H1 (cell line): ENCODE measurements around the gene SOAT2. TPM values are rescaled to one million over a fixed set of nuclear protein-coding genes. Genes with fewer than 3 reads are reported as not detected.

ENCODE experiments used
- CTCF ChIA-PET: fragments of 300-600 bp; sonication (Branson Sonifier 250); formaldehyde crosslinking; loops from one replicate; lab custom pipeline; 2021; ENCODE audit not compliant: partially characterized antibody; lab: Charles Lee
- POLR2A ChIA-PET: fragments of 300-600 bp; sonication (Branson Sonifier 250); formaldehyde crosslinking; loops from one replicate; lab custom pipeline; 2021; ENCODE audit warnings: inconsistent platforms; ENCODE audit not compliant: partially characterized antibody; lab: Charles Lee
- DNase-seq, 2 experiments: peaks; one replicate each; pipeline versions ENCODE4 v3.0.0 to v3.0.0-alpha.2; 2010 to 2022; ENCODE audit warnings: low spot score in 2 of 2, low read depth in 1 of 2, mixed read lengths in 1 of 2
- FAIRE-seq: peaks from 2 replicates; lab custom pipeline; 2011; peaks lifted over from hg19 to GRCh38; lab: Jason Lieb, UNC
- H2AFZ ChIP-seq: 2 replicates; pipeline ENCODE4 v1.8.1; 2012; ENCODE audit warnings: low read length, inconsistent platforms
- H2AK5ac ChIP-seq: 2 replicates; pipeline ENCODE4 v1.6.1; 2013; ENCODE audit warnings: low read depth, low read length
- H2BK120ac ChIP-seq: replicated peaks from 2 replicates; pipeline ENCODE3; 2013; ENCODE audit warnings: low read depth, low read length, inconsistent platforms
- H2BK12ac ChIP-seq: 2 replicates; pipeline ENCODE4 v1.6.1; 2013; ENCODE audit warnings: low read depth, low read length
- H2BK15ac ChIP-seq: 2 replicates; pipeline ENCODE4 v1.6.1; 2013; ENCODE audit warnings: low read length
- H2BK20ac ChIP-seq: 2 replicates; pipeline ENCODE4 v1.6.1; 2013; ENCODE audit warnings: low read length
- H2BK5ac ChIP-seq: 2 replicates; pipeline ENCODE4 v1.6.1; 2013; ENCODE audit warnings: low read depth, low read length
- H3K14ac ChIP-seq: 2 replicates; pipeline ENCODE4 v1.6.1; 2013; ENCODE audit warnings: inconsistent platforms; ENCODE audit not compliant: insufficient read length
- H3K18ac ChIP-seq: 2 replicates; pipeline ENCODE4 v1.6.1; 2013; ENCODE audit warnings: low read length; ENCODE audit errors: extremely low read depth
- H3K23ac ChIP-seq: 2 replicates; pipeline ENCODE4 v1.6.1; 2013; ENCODE audit warnings: inconsistent platforms; ENCODE audit not compliant: insufficient read length
- H3K23me2 ChIP-seq: 2 replicates; pipeline ENCODE4 v1.6.1; 2013; ENCODE audit warnings: low read depth, low read length
- H3K27ac ChIP-seq: 2 replicates; pipeline ENCODE4 v1.6.1; 2011; ENCODE audit warnings: low read depth, low read length, inconsistent platforms
- H3K27me3 ChIP-seq, 4 experiments: replicated peaks in 1 of 4; 1 replicate in 1 of 4; 2 replicates in 3 of 4; pipeline versions ENCODE4 v1.6.1 to v1.8.1; 2011 to 2013; ENCODE audit warnings: low read length in 3 of 4, mild to moderate bottlenecking in 3 of 4, inconsistent platforms in 2 of 4, mixed read lengths in 2 of 4, moderate library complexity in 1 of 4; ENCODE audit not compliant: control insufficient read depth in 3 of 4, insufficient read depth in 3 of 4; ENCODE audit errors: extremely low read depth in 1 of 4
- H3K36me3 ChIP-seq, 4 experiments: 2 replicates each; pipeline versions ENCODE4 v1.6.1 to v1.8.1; 2011 to 2013; ENCODE audit warnings: mild to moderate bottlenecking in 4 of 4, low read length in 3 of 4, moderate library complexity in 2 of 4, control low read depth in 1 of 4, inconsistent platforms in 1 of 4; ENCODE audit not compliant: insufficient read depth in 4 of 4, control insufficient read depth in 2 of 4
- H3K4ac ChIP-seq: replicated peaks from 2 replicates; pipeline ENCODE3; 2013; ENCODE audit warnings: low read length, low read depth, mixed read lengths, inconsistent platforms; ENCODE audit not compliant: insufficient read length
- H3K4me1 ChIP-seq, 4 experiments: replicated peaks in 1 of 4; 1 replicate in 1 of 4; 2 replicates in 3 of 4; pipeline versions ENCODE4 v1.6.1 to v1.8.1; 2011 to 2013; ENCODE audit warnings: low read length in 3 of 4, inconsistent platforms in 2 of 4, mixed read lengths in 1 of 4; ENCODE audit not compliant: insufficient read depth in 4 of 4, control insufficient read depth in 3 of 4
- H3K4me2 ChIP-seq, 2 experiments: 2 replicates each; pipeline versions ENCODE4 v1.6.1 to v1.8.1; 2011 to 2013; ENCODE audit warnings: low read depth in 2 of 2, low read length in 2 of 2, control low read depth in 1 of 2, inconsistent platforms in 1 of 2, mild to moderate bottlenecking in 1 of 2; ENCODE audit not compliant: insufficient read depth in 1 of 2
- H3K4me3 ChIP-seq, 4 experiments: fragments of 200-600, 300-600 bp in 1 of 4; sonication (generic), shearing (Covaris generic), sonication (Bioruptor Twin) in 1 of 4; 2 replicates each; pipeline versions ENCODE4 v1.5.1 to v1.8.1; 2011 to 2016; ENCODE audit warnings: low read length in 4 of 4, low read depth in 3 of 4, control low read depth in 2 of 4, inconsistent platforms in 2 of 4, mild to moderate bottlenecking in 2 of 4, mixed read lengths in 1 of 4, moderate library complexity in 1 of 4; ENCODE audit not compliant: insufficient read depth in 2 of 4; ENCODE audit errors: extremely low read depth in 1 of 4
- H3K56ac ChIP-seq: replicated peaks from 2 replicates; pipeline ENCODE3; 2013; ENCODE audit warnings: low read depth, mild to moderate bottlenecking, mixed read lengths, low read length, inconsistent platforms; ENCODE audit not compliant: insufficient read length
- H3K79me1 ChIP-seq: 2 replicates; pipeline ENCODE4 v1.6.1; 2013; ENCODE audit warnings: low read depth, low read length, control low read depth
- H3K79me2 ChIP-seq, 2 experiments: 2 replicates each; pipeline versions ENCODE4 v1.6.1 to v1.8.1; 2012 to 2013; ENCODE audit warnings: low read length in 2 of 2, mild to moderate bottlenecking in 2 of 2, inconsistent platforms in 1 of 2; ENCODE audit not compliant: insufficient read depth in 2 of 2, control insufficient read depth in 1 of 2
- H3K9ac ChIP-seq, 4 experiments: replicated peaks in 1 of 4; 1 replicate in 1 of 4; 2 replicates in 3 of 4; pipeline versions ENCODE4 v1.6.1 to v1.8.1; 2011 to 2013; ENCODE audit warnings: low read depth in 3 of 4, low read length in 3 of 4, control low read depth in 2 of 4, mild to moderate bottlenecking in 2 of 4, moderate library complexity in 2 of 4, inconsistent platforms in 1 of 4; ENCODE audit errors: extremely low read depth in 1 of 4
- H3K9me3 ChIP-seq, 2 experiments: 2 replicates each; pipeline versions ENCODE4 v1.6.1 to v1.8.1; 2012 to 2013; ENCODE audit warnings: mild to moderate bottlenecking in 2 of 2, moderate library complexity in 2 of 2, control low read depth in 1 of 2, inconsistent platforms in 1 of 2, low read depth in 1 of 2, low read length in 1 of 2, mixed read lengths in 1 of 2; ENCODE audit not compliant: insufficient read depth in 2 of 2
- H4K20me1 ChIP-seq, 2 experiments: replicated peaks in 1 of 2; 2 replicates each; pipeline versions ENCODE3 to v1.8.1; 2011 to 2013; ENCODE audit warnings: inconsistent platforms in 2 of 2, low read length in 2 of 2, mild to moderate bottlenecking in 1 of 2; ENCODE audit not compliant: insufficient read depth in 2 of 2, control insufficient read depth in 1 of 2
- H4K5ac ChIP-seq: 2 replicates; pipeline ENCODE4 v1.6.1; 2013; ENCODE audit warnings: low read length, low read depth, mixed read lengths, inconsistent platforms; ENCODE audit not compliant: insufficient read length
- H4K8ac ChIP-seq: 2 replicates; pipeline ENCODE4 v1.8.0; 2013; ENCODE audit warnings: mild to moderate bottlenecking, moderate library complexity, low read length, inconsistent platforms; ENCODE audit not compliant: insufficient read depth; ENCODE audit errors: extremely low read depth
- H4K91ac ChIP-seq: replicated peaks from 2 replicates; pipeline ENCODE3; 2013; ENCODE audit warnings: low read length, mixed read lengths, inconsistent platforms; ENCODE audit not compliant: insufficient read length
- ATF3 ChIP-seq: IDR thresholded peaks from 2 replicates; pipeline ENCODE4 v1.6.1; 2011; ENCODE audit warnings: low read depth, mild to moderate bottlenecking, low read length; ENCODE audit not compliant: insufficient read depth
- EZH2 ChIP-seq: fragments of 200-600 bp; sonication (generic); IDR thresholded peaks from 2 replicates; pipeline ENCODE4 v1.7.1; 2012; ENCODE audit warnings: low read depth, mild to moderate bottlenecking, moderate library complexity, low read length, inconsistent platforms; ENCODE audit not compliant: severe bottlenecking
- POU5F1 ChIP-seq: IDR thresholded peaks from 2 replicates; pipeline ENCODE4 v1.6.1; 2011; ENCODE audit warnings: low read depth, mild to moderate bottlenecking, low read length, moderate library complexity
- SP2 ChIP-seq: IDR thresholded peaks from 2 replicates; pipeline ENCODE4 v1.6.1; 2012; ENCODE audit warnings: mild to moderate bottlenecking, low read length, inconsistent platforms
- TAF1 ChIP-seq: IDR thresholded peaks from 2 replicates; pipeline ENCODE4 v1.6.1; 2011; ENCODE audit warnings: mild to moderate bottlenecking, low read depth, low read length
- WGBS, 2 experiments: shearing (Covaris generic) in 1 of 2; methylation state at CpG; one replicate each; pipeline versions ENCODE4 v1.1.6 to v1.1.7; 2013 to 2015; ENCODE audit warnings: low lambda C conversion rate in 2 of 2, mixed read lengths in 2 of 2, inconsistent platforms in 1 of 2, low coverage in 1 of 2, missing lambda C conversion rate in 1 of 2; ENCODE audit not compliant: insufficient replicate concordance in 2 of 2, insufficient coverage in 1 of 2, insufficient read length in 1 of 2; ENCODE audit errors: extremely low coverage in 1 of 2, missing lambda C conversion rate in 1 of 2; 5-methylcytosine and 5-hydroxymethylcytosine counted together
- polyA plus RNA-seq, 7 experiments: library from polyadenylated mRNA; depleted of rRNA in 3 of 7; stranded (reverse) in 5 of 7; unstranded in 2 of 7; fragments of >200 nt in 5 of 7; fragments of 200-250 nt in 2 of 7; gene quantifications; 1 replicate in 5 of 7; 2 replicates in 1 of 7; 4 replicates in 1 of 7; pipeline versions ENCODE4 v1.2.1 to v1.2.3, GENCODE V29; 2011 to 2013; ENCODE audit warnings: missing spikeins in 2 of 7, mixed read lengths in 2 of 7
- total RNA-seq: library from RNA; stranded (reverse); fragmentation: NEBNext Ultra II Directional; extraction: Animal tissue kit (Norgen Biotek cat#: 25700); gene quantifications from 2 replicates; pipeline ENCODE4 v1.2.1, GENCODE V29; 2021

The SOAT2 gene
- total and polyA plus RNA-seq, 2 of the 8 experiments (the other 6 are each of a cell fraction or from before 2014, with no cell fraction given), result 0.08 TPM; not detected in 1

GRCh38 chr12:53170876-53171724, 67.8 kb downstream of the SOAT2 start:
- no peak overlapping the region for H4K91ac ChIP-seq
- H3K9ac ChIP-seq, result no peak overlapping the region
- no peak overlapping the region for H3K56ac ChIP-seq
- H3K23ac ChIP-seq, result no peak overlapping the region
- ChIA-PET CTCF (interaction anchor here (0.6 to 6.2 kb wide), 12 partner anchors 11 to 105 kb away, joined by 3 to 80 read pairs (median 4); partner anchors contain the start of gene ESPL1), POLR2A (interaction anchor here (0.7 to 2.5 kb wide), 4 partner anchors 10 to 99 kb away, joined by 3 to 8 read pairs (median 3); partner anchors contain the start of genes CSAD and ZNF740)
- H3K4ac ChIP-seq, result no peak overlapping the region
- no peak overlapping the region for H3K18ac ChIP-seq
- peaks cover 10 to 45% (median 39%) of the 10 kb centered on the region in 4 experiments for H3K27me3 ChIP-seq
- H3K4me1 ChIP-seq, result peaks cover 1 to 5% (median 4%) of the 10 kb centered on the region in 4 experiments; a peak in 4 of 7 replicates
- no peak for FAIRE-seq
- H4K20me1 ChIP-seq, result peaks cover 5 to 10% of the 10 kb centered on the region in 2 experiments
- no peak overlapping the region for H2AFZ ChIP-seq
- H3K4me3 ChIP-seq, result no peak overlapping the region
- H3K23me2 ChIP-seq, result no peaks in the 10 kb centered on the region
- no peaks in the 10 kb centered on the region for H3K79me2 ChIP-seq
- H4K8ac ChIP-seq, result no peak overlapping the region
- H2AK5ac ChIP-seq, result no peak overlapping the region
- H3K9me3 ChIP-seq, result no peaks in the 10 kb centered on the region
- H3K79me1 ChIP-seq, result no peaks in the 10 kb centered on the region
- WGBS, 2 experiments, result 89% methylated on average over 14 of the region's 14 CpGs; no CpG with 5 or more reads in 1 of the 2 experiments
- H2BK120ac ChIP-seq, result no peak overlapping the region
- no peak overlapping the region for H3K14ac ChIP-seq
- no peak overlapping the region for H2BK20ac ChIP-seq
- H2BK12ac ChIP-seq, result no peak overlapping the region
- DNase-seq, result no peak
- H4K5ac ChIP-seq, result no peak overlapping the region
- H2BK15ac ChIP-seq, result no peak overlapping the region
- no peak overlapping the region for H2BK5ac ChIP-seq
- no peak for TF ChIP-seq POU5F1
- no peak for TF ChIP-seq ATF3
- TF ChIP-seq SP2, result no peak
- no peak for TF ChIP-seq EZH2
- no peak for TF ChIP-seq TAF1
- H3K36me3 ChIP-seq, result no peaks in the 10 kb centered on the region
- no peak overlapping the region for H3K27ac ChIP-seq
- H3K4me2 ChIP-seq, result no peak overlapping the region
